HepG2 (cell line): Measurements from ENCODE around the gene SLC25A22. TPM values are rescaled to one million over a fixed set of nuclear protein-coding genes. Genes with fewer than 3 reads are reported as not detected.

ENCODE experiments used
- FOXM1 ChIP-seq: sonication (generic); formaldehyde crosslinking; IDR thresholded peaks from 2 replicates; pipeline ENCODE4 v1.5.0; 2020; ENCODE audit warnings: missing genetic modification reagents
- HDAC1 ChIP-seq: sonication (generic); formaldehyde crosslinking; IDR thresholded peaks from 2 replicates; pipeline ENCODE4 v1.5.1; 2020; ENCODE audit warnings: mild to moderate bottlenecking, missing genetic modification reagents
- ISX ChIP-seq: sonication (generic); formaldehyde crosslinking; conservative IDR thresholded peaks from 2 replicates; pipeline ENCODE4 v1.5.0; 2020; ENCODE audit warnings: missing genetic modification reagents
- RBFOX2 ChIP-seq: fragments of 200-400 bp; formaldehyde crosslinking; IDR thresholded peaks from 2 replicates; pipeline ENCODE4 v1.6.1; 2017; ENCODE audit warnings: low read depth, mild to moderate bottlenecking, low read length
- RXRA ChIP-seq: sonication (generic); formaldehyde crosslinking; IDR thresholded peaks from 2 replicates; pipeline ENCODE4 v1.5.1; 2020; ENCODE audit warnings: missing genetic modification reagents
- ZFY ChIP-seq: sonication (generic); formaldehyde crosslinking; IDR thresholded peaks from 2 replicates; pipeline ENCODE4 v1.4.0; 2020; ENCODE audit warnings: missing genetic modification reagents
- ZNF160 ChIP-seq: sonication (generic); formaldehyde crosslinking; IDR thresholded peaks from 2 replicates; pipeline ENCODE4 v1.8.0; 2022; ENCODE audit warnings: mild to moderate bottlenecking, inconsistent platforms, missing genetic modification reagents
- ZNF564 ChIP-seq: sonication (generic); formaldehyde crosslinking; IDR thresholded peaks from 2 replicates; pipeline ENCODE4 v1.8.1; 2023; ENCODE audit warnings: mild to moderate bottlenecking, missing genetic modification reagents
- ZNF790 ChIP-seq: sonication (generic); formaldehyde crosslinking; IDR thresholded peaks from 2 replicates; pipeline ENCODE4 v1.8.0; 2022; ENCODE audit warnings: missing genetic modification reagents, mild to moderate bottlenecking, borderline replicate concordance
- polyA plus RNA-seq, 8 experiments: library from polyadenylated mRNA; depleted of rRNA in 3 of 8; stranded (reverse) in 7 of 8; unstranded in 1 of 8; fragments of >200 nt; fragmentation: Illumina TruSeq in 4 of 8; extraction: Trizol in 4 of 8; gene quantifications; 2 replicates each; pipeline versions ENCODE4 v1.2.1 to v1.2.3, GENCODE V29; 2011 to 2016; ENCODE audit warnings: low read depth in 4 of 8, missing spikeins in 1 of 8, mixed read lengths in 1 of 8; ENCODE audit not compliant: insufficient read depth in 1 of 8
- total RNA-seq, 5 experiments: library from RNA; depleted of rRNA; stranded (reverse); fragments of >200 nt; fragmentation: Illumina TruSeq; extraction: Trizol; gene quantifications; 2 replicates each; pipeline ENCODE4 v1.2.3, GENCODE V29; 2016; ENCODE audit warnings: low read depth in 1 of 5
- TF ChIP-seq, protein P1 (sequence below): sonication (generic); formaldehyde crosslinking; IDR thresholded peaks from 2 replicates; pipeline ENCODE4 v1.5.0; 2020; ENCODE audit warnings: mild to moderate bottlenecking, missing genetic modification reagents
- TF ChIP-seq, protein P2 (sequence below): sonication (generic); formaldehyde crosslinking; IDR thresholded peaks from 2 replicates; pipeline ENCODE4 v1.8.0; 2022; ENCODE audit warnings: mild to moderate bottlenecking, missing genetic modification reagents; ENCODE audit not compliant: insufficient replicate concordance
- TF ChIP-seq, protein P3 (sequence below): sonication (generic); formaldehyde crosslinking; IDR thresholded peaks from 2 replicates; pipeline ENCODE4 v1.5.0; 2020; ENCODE audit warnings: missing genetic modification reagents
- TF ChIP-seq, protein P4 (sequence below): sonication (generic); formaldehyde crosslinking; IDR thresholded peaks from 2 replicates; pipeline ENCODE4 v1.4.0; 2020; ENCODE audit warnings: mild to moderate bottlenecking, low read depth, missing genetic modification reagents

Gene SLC25A22
- total and polyA plus RNA-seq, 2 of the 13 experiments (the other 11 are each of a cell fraction or from before 2014, with no cell fraction given), result 12.4 to 19.2 TPM

DNA sequence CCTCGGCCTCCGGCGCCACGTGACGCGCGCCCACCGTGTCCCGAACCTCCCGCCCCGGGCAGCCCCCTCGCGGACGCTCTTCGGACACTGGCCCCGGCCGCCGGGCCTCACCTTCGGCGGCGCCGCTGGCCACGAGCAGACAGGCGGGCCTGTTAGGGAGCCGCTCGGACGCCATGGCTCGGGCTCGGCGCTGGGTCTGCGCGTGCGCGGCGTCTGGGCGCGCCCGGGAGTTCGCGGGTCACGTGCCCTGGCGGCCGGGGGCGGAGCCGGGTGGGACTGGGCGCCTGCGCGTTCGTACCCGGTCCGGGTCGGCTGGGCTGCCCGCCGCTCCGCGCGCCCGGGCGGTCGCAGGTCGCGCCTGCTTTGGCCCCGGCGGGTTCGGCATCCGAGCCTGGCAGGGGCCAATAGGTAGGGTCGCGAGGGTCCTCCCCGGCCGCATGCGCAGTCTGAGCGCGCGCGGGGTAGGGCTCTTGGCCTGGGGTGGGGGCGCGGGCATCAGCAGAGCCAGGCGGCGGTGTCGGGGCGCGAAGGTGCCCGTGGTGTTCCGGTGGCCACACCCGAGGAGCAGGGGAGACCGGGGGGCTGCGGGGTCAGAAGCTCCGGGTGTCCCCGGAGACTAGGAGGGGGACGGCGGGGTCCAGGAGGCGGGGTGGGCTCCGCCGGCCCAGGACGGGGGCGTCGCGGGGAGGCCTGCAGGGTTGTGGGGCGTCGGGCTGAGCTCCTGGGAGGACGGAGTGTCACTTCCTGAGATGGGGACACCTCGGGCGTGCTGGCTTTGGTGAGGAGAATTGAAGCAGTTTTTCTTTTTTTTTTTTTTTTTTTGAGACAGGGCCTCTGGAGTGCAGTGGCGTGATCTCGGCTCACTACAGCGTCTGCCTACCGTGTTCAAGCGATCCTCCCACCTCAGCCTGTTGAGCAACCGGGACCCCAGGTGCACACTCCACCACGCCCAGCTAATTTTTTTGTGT, 20.5 kb downstream of the SLC25A22 start, which contains the start of gene GATD1 (continued):
- TF ChIP-seq ZNF790 (CRISPR knock-in tag), result peak; percentile 52; the same call in 1 of the 2 replicates
- TF ChIP-seq ZFY (CRISPR knock-in tag), result peak; percentile 92
- TF ChIP-seq, protein P1, sequence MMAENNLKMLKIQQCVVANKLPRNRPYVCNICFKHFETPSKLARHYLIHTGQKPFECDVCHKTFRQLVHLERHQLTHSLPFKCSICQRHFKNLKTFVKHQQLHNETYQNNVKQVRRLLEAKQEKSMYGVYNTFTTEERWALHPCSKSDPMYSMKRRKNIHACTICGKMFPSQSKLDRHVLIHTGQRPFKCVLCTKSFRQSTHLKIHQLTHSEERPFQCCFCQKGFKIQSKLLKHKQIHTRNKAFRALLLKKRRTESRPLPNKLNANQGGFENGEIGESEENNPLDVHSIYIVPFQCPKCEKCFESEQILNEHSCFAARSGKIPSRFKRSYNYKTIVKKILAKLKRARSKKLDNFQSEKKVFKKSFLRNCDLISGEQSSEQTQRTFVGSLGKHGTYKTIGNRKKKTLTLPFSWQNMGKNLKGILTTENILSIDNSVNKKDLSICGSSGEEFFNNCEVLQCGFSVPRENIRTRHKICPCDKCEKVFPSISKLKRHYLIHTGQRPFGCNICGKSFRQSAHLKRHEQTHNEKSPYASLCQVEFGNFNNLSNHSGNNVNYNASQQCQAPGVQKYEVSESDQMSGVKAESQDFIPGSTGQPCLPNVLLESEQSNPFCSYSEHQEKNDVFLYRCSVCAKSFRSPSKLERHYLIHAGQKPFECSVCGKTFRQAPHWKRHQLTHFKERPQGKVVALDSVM (CRISPR knock-in tag), result 0 out of 2 replicates have a peak, but pooled peaks have one; percentile 29
- 0 out of 2 replicates have a peak, but pooled peaks have one; percentile 31 for TF ChIP-seq RXRA (CRISPR knock-in tag)
- 0 out of 2 replicates have a peak, but pooled peaks have one; percentile 61 for TF ChIP-seq ZNF160 (CRISPR knock-in tag)
- TF ChIP-seq, protein P2, sequence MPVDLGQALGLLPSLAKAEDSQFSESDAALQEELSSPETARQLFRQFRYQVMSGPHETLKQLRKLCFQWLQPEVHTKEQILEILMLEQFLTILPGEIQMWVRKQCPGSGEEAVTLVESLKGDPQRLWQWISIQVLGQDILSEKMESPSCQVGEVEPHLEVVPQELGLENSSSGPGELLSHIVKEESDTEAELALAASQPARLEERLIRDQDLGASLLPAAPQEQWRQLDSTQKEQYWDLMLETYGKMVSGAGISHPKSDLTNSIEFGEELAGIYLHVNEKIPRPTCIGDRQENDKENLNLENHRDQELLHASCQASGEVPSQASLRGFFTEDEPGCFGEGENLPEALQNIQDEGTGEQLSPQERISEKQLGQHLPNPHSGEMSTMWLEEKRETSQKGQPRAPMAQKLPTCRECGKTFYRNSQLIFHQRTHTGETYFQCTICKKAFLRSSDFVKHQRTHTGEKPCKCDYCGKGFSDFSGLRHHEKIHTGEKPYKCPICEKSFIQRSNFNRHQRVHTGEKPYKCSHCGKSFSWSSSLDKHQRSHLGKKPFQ (CRISPR knock-in tag), result peak; percentile 41
- 0 out of 2 replicates have a peak, but pooled peaks have one; percentile 27 for TF ChIP-seq ISX (CRISPR knock-in tag)
- TF ChIP-seq FOXM1 (CRISPR knock-in tag), result peak; percentile 55; the same call in 1 of the 2 replicates
- TF ChIP-seq, protein P3, sequence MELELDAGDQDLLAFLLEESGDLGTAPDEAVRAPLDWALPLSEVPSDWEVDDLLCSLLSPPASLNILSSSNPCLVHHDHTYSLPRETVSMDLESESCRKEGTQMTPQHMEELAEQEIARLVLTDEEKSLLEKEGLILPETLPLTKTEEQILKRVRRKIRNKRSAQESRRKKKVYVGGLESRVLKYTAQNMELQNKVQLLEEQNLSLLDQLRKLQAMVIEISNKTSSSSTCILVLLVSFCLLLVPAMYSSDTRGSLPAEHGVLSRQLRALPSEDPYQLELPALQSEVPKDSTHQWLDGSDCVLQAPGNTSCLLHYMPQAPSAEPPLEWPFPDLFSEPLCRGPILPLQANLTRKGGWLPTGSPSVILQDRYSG (CRISPR knock-in tag), result peak; percentile 57; the same call in 1 of the 2 replicates
- TF ChIP-seq, protein P4, sequence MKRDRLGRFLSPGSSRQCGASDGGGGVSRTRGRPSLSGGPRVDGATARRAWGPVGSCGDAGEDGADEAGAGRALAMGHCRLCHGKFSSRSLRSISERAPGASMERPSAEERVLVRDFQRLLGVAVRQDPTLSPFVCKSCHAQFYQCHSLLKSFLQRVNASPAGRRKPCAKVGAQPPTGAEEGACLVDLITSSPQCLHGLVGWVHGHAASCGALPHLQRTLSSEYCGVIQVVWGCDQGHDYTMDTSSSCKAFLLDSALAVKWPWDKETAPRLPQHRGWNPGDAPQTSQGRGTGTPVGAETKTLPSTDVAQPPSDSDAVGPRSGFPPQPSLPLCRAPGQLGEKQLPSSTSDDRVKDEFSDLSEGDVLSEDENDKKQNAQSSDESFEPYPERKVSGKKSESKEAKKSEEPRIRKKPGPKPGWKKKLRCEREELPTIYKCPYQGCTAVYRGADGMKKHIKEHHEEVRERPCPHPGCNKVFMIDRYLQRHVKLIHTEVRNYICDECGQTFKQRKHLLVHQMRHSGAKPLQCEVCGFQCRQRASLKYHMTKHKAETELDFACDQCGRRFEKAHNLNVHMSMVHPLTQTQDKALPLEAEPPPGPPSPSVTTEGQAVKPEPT (CRISPR knock-in tag), result 0 out of 2 replicates have a peak, but pooled peaks have one; percentile 19
- peak; percentile 65 for TF ChIP-seq ZNF564 (CRISPR knock-in tag)
- TF ChIP-seq RBFOX2, result peak; percentile 94
- TF ChIP-seq HDAC1 (CRISPR knock-in tag), result peak; percentile 78
